ENCODE data around the gene KRTAP10-2.

DNA sequence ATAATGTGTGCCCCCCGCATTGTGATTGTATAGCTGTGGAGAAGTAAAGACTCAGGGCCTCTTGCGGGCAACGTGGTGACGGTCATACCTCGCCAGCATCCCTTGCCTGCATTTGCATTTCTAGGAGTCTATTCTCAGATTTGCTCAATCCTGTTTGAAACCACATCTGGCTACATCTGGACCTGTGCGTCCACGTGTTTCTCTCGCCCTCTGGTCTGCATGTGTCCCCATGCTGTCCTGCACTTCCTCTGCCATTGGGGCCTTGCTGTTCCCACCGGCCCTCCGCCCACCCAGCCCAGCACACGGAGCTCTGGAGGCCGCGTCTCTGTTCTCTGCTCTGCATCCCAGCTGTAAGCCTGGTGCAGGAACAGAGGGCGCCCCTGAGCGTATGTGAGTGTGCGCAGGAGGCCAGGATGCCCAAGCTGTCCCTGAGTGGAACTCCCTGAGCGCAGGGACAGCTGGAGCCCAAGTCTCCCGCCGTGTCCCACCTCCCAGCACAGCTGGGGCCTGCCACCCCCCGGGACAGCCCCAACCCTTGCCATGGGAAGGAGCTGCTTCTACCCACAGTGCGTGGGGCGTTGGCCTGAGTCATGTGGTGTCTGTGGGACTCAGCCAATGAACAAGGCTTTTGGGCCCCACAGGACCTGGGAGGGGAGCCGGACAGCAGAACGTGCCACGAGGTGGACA lies 1.6 kb downstream of the KRTAP10-2 start:
- TF ChIP-seq, protein P1, sequence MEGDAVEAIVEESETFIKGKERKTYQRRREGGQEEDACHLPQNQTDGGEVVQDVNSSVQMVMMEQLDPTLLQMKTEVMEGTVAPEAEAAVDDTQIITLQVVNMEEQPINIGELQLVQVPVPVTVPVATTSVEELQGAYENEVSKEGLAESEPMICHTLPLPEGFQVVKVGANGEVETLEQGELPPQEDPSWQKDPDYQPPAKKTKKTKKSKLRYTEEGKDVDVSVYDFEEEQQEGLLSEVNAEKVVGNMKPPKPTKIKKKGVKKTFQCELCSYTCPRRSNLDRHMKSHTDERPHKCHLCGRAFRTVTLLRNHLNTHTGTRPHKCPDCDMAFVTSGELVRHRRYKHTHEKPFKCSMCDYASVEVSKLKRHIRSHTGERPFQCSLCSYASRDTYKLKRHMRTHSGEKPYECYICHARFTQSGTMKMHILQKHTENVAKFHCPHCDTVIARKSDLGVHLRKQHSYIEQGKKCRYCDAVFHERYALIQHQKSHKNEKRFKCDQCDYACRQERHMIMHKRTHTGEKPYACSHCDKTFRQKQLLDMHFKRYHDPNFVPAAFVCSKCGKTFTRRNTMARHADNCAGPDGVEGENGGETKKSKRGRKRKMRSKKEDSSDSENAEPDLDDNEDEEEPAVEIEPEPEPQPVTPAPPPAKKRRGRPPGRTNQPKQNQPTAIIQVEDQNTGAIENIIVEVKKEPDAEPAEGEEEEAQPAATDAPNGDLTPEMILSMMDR (IDR thresholded peaks at IDR 0.05; ENCODE audit: insufficient read depth, low read length, poor library complexity, severe bottlenecking), result no peak
- TF ChIP-seq EZH2phosphoT487 (conservative IDR thresholded peaks at IDR 0.05; ENCODE audit: low read length), result no peak
